BLaER1 treated with 17β-estradiol and CSF1 and Interleukin-3, amounts not matched to agents 10 nM and 100 nM (cell line): ENCODE data around the gene CDKAL1.
A peak's percentile ranks its signal among the peaks of the same experiment; 100 is the strongest.

Source experiments
- H3K27ac ChIP-seq, 11 experiments: shearing (Covaris generic); formaldehyde crosslinking; 2 replicates each; pipeline ENCODE4 v1.8.1; 2022
- H3K27me3 ChIP-seq, 11 experiments: shearing (Covaris generic); formaldehyde crosslinking; 2 replicates each; pipeline ENCODE4 v1.8.1; 2022
- H3K36me3 ChIP-seq, 11 experiments: shearing (Covaris generic); formaldehyde crosslinking; 2 replicates each; pipeline ENCODE4 v1.8.1; 2022
- H3K4me1 ChIP-seq, 10 experiments: shearing (Covaris generic); formaldehyde crosslinking; 2 replicates each; pipeline ENCODE4 v1.8.1; 2022
- H3K4me2 ChIP-seq, 11 experiments: shearing (Covaris generic); formaldehyde crosslinking; 2 replicates each; pipeline ENCODE4 v1.8.1; 2022
- H3K4me3 ChIP-seq, 10 experiments: shearing (Covaris generic); formaldehyde crosslinking; 2 replicates each; pipeline ENCODE4 v1.8.1; 2022
- H3K9ac ChIP-seq, 11 experiments: shearing (Covaris generic); formaldehyde crosslinking; 2 replicates each; pipeline ENCODE4 v1.8.1; 2022
- H3K9me3 ChIP-seq, 11 experiments: shearing (Covaris generic); formaldehyde crosslinking; replicated peaks in 1 of 11; 2 replicates each; pipeline ENCODE4 v1.8.1; 2022
- H4K20me1 ChIP-seq, 11 experiments: shearing (Covaris generic); formaldehyde crosslinking; 2 replicates each; pipeline ENCODE4 v1.8.1; 2022
- Cebpa-rat ChIP-seq, 11 experiments: shearing (Covaris generic); IDR thresholded peaks; 2 replicates each; pipeline ENCODE4 v1.8.1; 2022

CDKAL1 gene

GRCh38 chr6:21164768-21165326, 630.6 kb downstream of the CDKAL1 start:
- TF ChIP-seq Cebpa-rat (IDR thresholded peaks at IDR 0.05), result no peak
- Histone ChIP-seq H3K4me1 (peaks cover 10 to 17% (median 14%) of the 10 kb centered on the region in 10 experiments), H3K9ac (no peak overlapping the region), H3K9me3 (0 out of 22 replicates have a peak, but pooled peaks cover 0 to 4% (median 0%) of the 10 kb centered on the region in 11 experiments), H3K36me3 (peaks cover 0 to 6% (median 0%) of the 10 kb centered on the region in 11 experiments; a peak in 1 of 22 replicates), H3K27ac (peak overlapping the region in 5 of 11 experiments; percentile 1 to 35 (median 27); a peak in 5 of 22 replicates), H3K27me3 (no peaks in the 10 kb centered on the region), H3K4me3 (no peak overlapping the region), H4K20me1 (no peaks in the 10 kb centered on the region), H3K4me2 (peak overlapping the region; percentile 20 to 71 (median 57); a peak in 21 of 22 replicates)

- H3K4me3 ChIP-seq, result no peak overlapping the region
- H3K4me1 ChIP-seq, result peaks cover 10 to 17% (median 15%) of the 10 kb centered on the region in 10 experiments
- no peaks in the 10 kb centered on the region for H3K27me3 ChIP-seq
- H3K9me3 ChIP-seq, result peaks cover 0 to 4% (median 0%) of the 10 kb centered on the region in 11 experiments; a peak in 5 of 22 replicates
- H3K36me3 ChIP-seq, result peaks cover 0 to 6% (median 0%) of the 10 kb centered on the region in 11 experiments; a peak in 1 of 22 replicates
- H3K27ac ChIP-seq, result no peak overlapping the region
- no peak overlapping the region for H3K9ac ChIP-seq
- H3K4me2 ChIP-seq, result no peak overlapping the region
- no peak for TF ChIP-seq Cebpa-rat (IDR thresholded peaks at IDR 0.05)
- no peaks in the 10 kb centered on the region for H4K20me1 ChIP-seq
These were observed 632.5 kb downstream of the CDKAL1 start for GRCh38 chr6:21166754-21167153.

GRCh38 chr6:21167790-21168189, 633.5 kb downstream of the CDKAL1 start:
- H3K27ac ChIP-seq, result no peak overlapping the region
- H3K9me3 ChIP-seq, result peaks cover 0 to 9% (median 0%) of the 10 kb centered on the region in 11 experiments; a peak in 5 of 22 replicates
- no peak overlapping the region for H3K4me3 ChIP-seq
- peaks cover 0 to 6% (median 0%) of the 10 kb centered on the region in 11 experiments; a peak in 1 of 22 replicates for H3K36me3 ChIP-seq
- H3K4me2 ChIP-seq, result no peak overlapping the region
- peaks cover 10 to 27% (median 16%) of the 10 kb centered on the region in 10 experiments for H3K4me1 ChIP-seq
- TF ChIP-seq Cebpa-rat (IDR thresholded peaks at IDR 0.05), result no peak
- no peak overlapping the region for H3K9ac ChIP-seq
- H4K20me1 ChIP-seq, result no peaks in the 10 kb centered on the region
- no peaks in the 10 kb centered on the region for H3K27me3 ChIP-seq

- Histone ChIP-seq H3K9ac (no peak overlapping the region), H3K27me3 (no peaks in the 10 kb centered on the region), H3K36me3 (peaks cover 0 to 6% (median 0%) of the 10 kb centered on the region in 11 experiments; a peak in 1 of 22 replicates), H3K27ac (peak overlapping the region in 2 of 11 experiments; percentile 54 to 63; a peak in 5 of 22 replicates), H3K4me3 (no peak overlapping the region), H3K9me3 (peaks cover 0 to 9% (median 0%) of the 10 kb centered on the region in 11 experiments; a peak in 5 of 22 replicates), H4K20me1 (no peaks in the 10 kb centered on the region), H3K4me2 (peak overlapping the region in 3 of 11 experiments; percentile 56 to 68 (median 56); a peak in 4 of 22 replicates), H3K4me1 (peaks cover 0 to 24% (median 5%) of the 10 kb centered on the region in 10 experiments; a peak in 10 of 20 replicates)
- no peak for TF ChIP-seq Cebpa-rat (IDR thresholded peaks at IDR 0.05)
These were observed 637.5 kb downstream of the CDKAL1 start for GRCh38 chr6:21171801-21172200.

GRCh38 chr6:21173031-21173430, 638.8 kb downstream of the CDKAL1 start:
- no peaks in the 10 kb centered on the region for H4K20me1 ChIP-seq
- H3K36me3 ChIP-seq, result 0 out of 22 replicates have a peak, but pooled peaks cover 0 to 4% (median 0%) of the 10 kb centered on the region in 11 experiments
- no peaks in the 10 kb centered on the region for H3K27me3 ChIP-seq
- TF ChIP-seq Cebpa-rat (IDR thresholded peaks at IDR 0.05), result no peak
- peaks cover 0 to 24% (median 5%) of the 10 kb centered on the region in 10 experiments; a peak in 10 of 20 replicates for H3K4me1 ChIP-seq
- H3K4me2 ChIP-seq, result peak overlapping the region in 5 of 11 experiments; percentile 22 to 68 (median 56); a peak in 6 of 22 replicates
- no peak overlapping the region for H3K9ac ChIP-seq
- peak overlapping the region in 4 of 11 experiments; percentile 6 to 63 (median 37); a peak in 5 of 22 replicates for H3K27ac ChIP-seq
- H3K9me3 ChIP-seq, result peaks cover 0 to 9% (median 0%) of the 10 kb centered on the region in 11 experiments; a peak in 5 of 22 replicates
- no peak overlapping the region for H3K4me3 ChIP-seq

GRCh38 chr6:21173678-21174077, 639.4 kb downstream of the CDKAL1 start:
- Histone ChIP-seq H3K4me1 (peaks cover 0 to 24% (median 5%) of the 10 kb centered on the region in 10 experiments; a peak in 10 of 20 replicates), H3K9me3 (peaks cover 0 to 9% (median 0%) of the 10 kb centered on the region in 11 experiments; a peak in 5 of 22 replicates), H4K20me1 (no peaks in the 10 kb centered on the region), H3K36me3 (0 out of 22 replicates have a peak, but pooled peaks cover 0 to 4% (median 0%) of the 10 kb centered on the region in 11 experiments), H3K4me3 (no peak overlapping the region), H3K9ac (no peak overlapping the region; a peak in 1 of 22 replicates), H3K27ac (peak overlapping the region in 4 of 11 experiments; percentile 6 to 63 (median 37); a peak in 5 of 22 replicates), H3K4me2 (peak overlapping the region in 5 of 11 experiments; percentile 25 to 68 (median 56); a peak in 7 of 22 replicates), H3K27me3 (no peaks in the 10 kb centered on the region)
- TF ChIP-seq Cebpa-rat (IDR thresholded peaks at IDR 0.05), result no peak

- Histone ChIP-seq H3K27me3 (no peaks in the 10 kb centered on the region), H3K4me3 (no peak overlapping the region), H3K27ac (no peak overlapping the region), H3K9ac (no peak overlapping the region), H3K36me3 (peaks cover 0 to 5% (median 0%) of the 10 kb centered on the region in 11 experiments; a peak in 3 of 22 replicates), H3K4me2 (no peak overlapping the region), H4K20me1 (no peaks in the 10 kb centered on the region), H3K4me1 (peaks cover 0 to 24% (median 5%) of the 10 kb centered on the region in 10 experiments; a peak in 10 of 20 replicates), H3K9me3 (peaks cover 0 to 20% (median 7%) of the 10 kb centered on the region in 11 experiments; a peak in 12 of 22 replicates)
- TF ChIP-seq Cebpa-rat (IDR thresholded peaks at IDR 0.05), result no peak
These were observed 641.9 kb downstream of the CDKAL1 start for GRCh38 chr6:21176197-21176596.

- Histone ChIP-seq H3K27me3 (no peaks in the 10 kb centered on the region), H4K20me1 (no peaks in the 10 kb centered on the region), H3K9me3 (peaks cover 0 to 14% (median 7%) of the 10 kb centered on the region in 11 experiments; a peak in 12 of 22 replicates), H3K27ac (no peak overlapping the region), H3K4me2 (no peak overlapping the region), H3K36me3 (peaks cover 0 to 7% (median 0%) of the 10 kb centered on the region in 11 experiments; a peak in 3 of 22 replicates), H3K4me3 (no peak overlapping the region), H3K4me1 (no peaks in the 10 kb centered on the region), H3K9ac (no peak overlapping the region)
- TF ChIP-seq Cebpa-rat (IDR thresholded peaks at IDR 0.05), result no peak
These were observed 645.9 kb downstream of the CDKAL1 start for GRCh38 chr6:21180155-21180554.

GRCh38 chr6:21180800-21181337, 646.6 kb downstream of the CDKAL1 start:
- H3K36me3 ChIP-seq, result peaks cover 0 to 7% (median 0%) of the 10 kb centered on the region in 11 experiments; a peak in 3 of 22 replicates
- no peak overlapping the region for H3K4me3 ChIP-seq
- H3K27me3 ChIP-seq, result no peaks in the 10 kb centered on the region
- no peak overlapping the region for H3K27ac ChIP-seq
- no peaks in the 10 kb centered on the region for H3K4me1 ChIP-seq
- peaks cover 0 to 14% (median 7%) of the 10 kb centered on the region in 11 experiments; a peak in 12 of 22 replicates for H3K9me3 ChIP-seq
- no peak overlapping the region for H3K4me2 ChIP-seq
- H3K9ac ChIP-seq, result no peak overlapping the region
- TF ChIP-seq Cebpa-rat (IDR thresholded peaks at IDR 0.05), result no peak
- H4K20me1 ChIP-seq, result no peaks in the 10 kb centered on the region
